ENCODE measurements around the gene CD7. TPM values are rescaled to one million over a fixed set of nuclear protein-coding genes. Genes with fewer than 3 reads are reported as not detected.

The CD7 gene
- total RNA-seq, 2 experiments from 2014 or later = not detected

GRCh38 chr17:82314727-82315605 lies 2.4 kb downstream of the CD7 start:
- BruUV-seq (replicated peaks) = no TSS peak
- no peaks in the 10 kb centered on the region for H3K79me2 ChIP-seq (ENCODE audit: insufficient read depth, low read depth, low read length)
- no peak for DNase-seq (ENCODE audit: low spot score)
- intact Hi-C loops (cut with micrococcal nuclease; ENCODE audit: unreplicated experiment) = no loop called here
- H3K4me2 ChIP-seq (ENCODE audit: low read length) = no peak overlapping the region
- H3K4me3 ChIP-seq (ENCODE audit: low read depth, low read length, poor library complexity, severe bottlenecking) = no peak overlapping the region
- no peak overlapping the region for H2AFZ ChIP-seq (ENCODE audit: low read length)
- no peaks in the 10 kb centered on the region for H4K20me1 ChIP-seq (ENCODE audit: insufficient read depth, low read length)
- no peaks in the 10 kb centered on the region for H3K4me1 ChIP-seq (ENCODE audit: insufficient read depth, low read length, poor library complexity, severe bottlenecking)
- peaks cover 8% of the 10 kb centered on the region; the same call in 1 of the 2 replicates for H3K9me3 ChIP-seq (ENCODE audit: low read length)
- POLR2A ChIA-PET = no interaction called here
- CTCF ChIA-PET (ENCODE audit: unreplicated experiment) = no interaction called here
- no peak for TF ChIP-seq CTCF (conservative IDR thresholded peaks at IDR 0.05; ENCODE audit: low read length)
- TF ChIP-seq EZH2phosphoT487 (IDR thresholded peaks at IDR 0.05; ENCODE audit: borderline replicate concordance, low read depth, low read length) = no peak
- no peaks in the 10 kb centered on the region for H3K36me3 ChIP-seq (ENCODE audit: insufficient read depth, low read length)
- H3K27ac ChIP-seq (ENCODE audit: low read depth, low read length, poor library complexity, severe bottlenecking) = no peak overlapping the region
- no peaks in the 10 kb centered on the region for H3K9me2 ChIP-seq (ENCODE audit: insufficient read depth, low read length)

GRCh38 chr17:82314012-82314726 lies 3.2 kb downstream of the CD7 start:
- intact Hi-C loops (cut with micrococcal nuclease; ENCODE audit: unreplicated experiment) = no loop called here
- no peaks in the 10 kb centered on the region for H3K79me2 ChIP-seq (ENCODE audit: insufficient read depth, low read depth, low read length)
- no peak overlapping the region for H3K4me2 ChIP-seq (ENCODE audit: low read length)
- peaks cover 1% of the 10 kb centered on the region; the same call in 1 of the 2 replicates for H3K9me3 ChIP-seq (ENCODE audit: low read length)
- POLR2A ChIA-PET = no interaction called here
- no TSS peak for BruUV-seq (replicated peaks)
- no peaks in the 10 kb centered on the region for H3K4me1 ChIP-seq (ENCODE audit: insufficient read depth, low read length, poor library complexity, severe bottlenecking)
- no peak overlapping the region for H3K27ac ChIP-seq (ENCODE audit: low read depth, low read length, poor library complexity, severe bottlenecking)
- H4K20me1 ChIP-seq (ENCODE audit: insufficient read depth, low read length) = no peaks in the 10 kb centered on the region
- H2AFZ ChIP-seq (ENCODE audit: low read length) = no peak overlapping the region
- TF ChIP-seq EZH2phosphoT487 (IDR thresholded peaks at IDR 0.05; ENCODE audit: borderline replicate concordance, low read depth, low read length) (no peak), CTCF (conservative IDR thresholded peaks at IDR 0.05; ENCODE audit: low read length) (no peak)
- DNase-seq (ENCODE audit: low spot score) = no peak
- no peaks in the 10 kb centered on the region for H3K36me3 ChIP-seq (ENCODE audit: insufficient read depth, low read length)
- H3K4me3 ChIP-seq (ENCODE audit: low read depth, low read length, poor library complexity, severe bottlenecking) = no peak overlapping the region
- CTCF ChIA-PET (ENCODE audit: unreplicated experiment) = no interaction called here
- H3K9me2 ChIP-seq (ENCODE audit: insufficient read depth, low read length) = no peaks in the 10 kb centered on the region

Measured in OCI-LY7 (cell line).